Measurements from ENCODE around the gene LSP1.

DNA sequence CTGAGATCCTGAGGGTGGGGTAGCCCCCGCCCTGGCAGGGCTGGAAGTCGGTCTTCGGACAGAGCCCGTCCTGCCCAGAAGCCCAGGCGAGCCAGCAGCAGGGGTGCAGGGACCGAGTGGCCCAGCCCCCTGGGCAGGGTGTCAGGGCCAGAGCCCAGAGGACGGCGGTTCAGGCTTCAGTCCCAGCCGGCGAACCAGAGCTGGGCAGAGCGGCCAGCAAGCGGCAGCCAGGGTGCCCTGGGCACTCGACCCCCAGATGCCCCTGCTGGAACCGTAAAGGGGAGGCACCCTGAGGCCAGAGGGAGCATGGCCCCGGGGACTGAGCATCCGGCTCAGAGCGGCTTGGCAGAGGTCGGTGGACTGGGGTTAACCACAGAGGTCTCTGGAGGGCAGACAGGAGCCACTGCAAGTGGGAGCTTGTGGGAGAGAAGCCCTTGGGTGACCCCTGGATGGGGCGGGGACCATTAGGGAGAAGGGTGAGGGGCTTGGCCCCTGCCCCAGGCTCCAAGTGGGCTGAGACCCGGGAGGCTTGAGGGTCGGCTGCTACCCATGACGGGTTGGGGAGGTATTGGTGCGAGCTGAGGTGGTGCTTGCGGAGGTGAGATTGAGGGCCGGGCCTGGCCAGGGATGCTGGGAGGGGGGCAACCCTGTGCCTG is 15.9 kb downstream of the LSP1 start:
- no peak for TF ChIP-seq POLR2A (IDR thresholded peaks at IDR 0.05; ENCODE audit: low read depth, low read length)
- no peak for TF ChIP-seq POLR2AphosphoS5 (IDR thresholded peaks at IDR 0.05; ENCODE audit: low read depth, low read length)
- TF ChIP-seq SPI1 (IDR thresholded peaks at IDR 0.05; ENCODE audit: low read depth, low read length) = no peak
- TF ChIP-seq TAF1 (IDR thresholded peaks at IDR 0.05; ENCODE audit: low read depth, low read length) = no peak

Measured in GM12891 (cell line).